Suppressor macrophage treated with lipopolysaccharide for 1 hour (primary cell): ENCODE results near the gene PCK1.

Experiments
- DNase-seq, 3 donors: peaks; one replicate each; pipeline ENCODE4 v3.0.0-alpha.2; 2020 to 2022

The PCK1 gene

DNA sequence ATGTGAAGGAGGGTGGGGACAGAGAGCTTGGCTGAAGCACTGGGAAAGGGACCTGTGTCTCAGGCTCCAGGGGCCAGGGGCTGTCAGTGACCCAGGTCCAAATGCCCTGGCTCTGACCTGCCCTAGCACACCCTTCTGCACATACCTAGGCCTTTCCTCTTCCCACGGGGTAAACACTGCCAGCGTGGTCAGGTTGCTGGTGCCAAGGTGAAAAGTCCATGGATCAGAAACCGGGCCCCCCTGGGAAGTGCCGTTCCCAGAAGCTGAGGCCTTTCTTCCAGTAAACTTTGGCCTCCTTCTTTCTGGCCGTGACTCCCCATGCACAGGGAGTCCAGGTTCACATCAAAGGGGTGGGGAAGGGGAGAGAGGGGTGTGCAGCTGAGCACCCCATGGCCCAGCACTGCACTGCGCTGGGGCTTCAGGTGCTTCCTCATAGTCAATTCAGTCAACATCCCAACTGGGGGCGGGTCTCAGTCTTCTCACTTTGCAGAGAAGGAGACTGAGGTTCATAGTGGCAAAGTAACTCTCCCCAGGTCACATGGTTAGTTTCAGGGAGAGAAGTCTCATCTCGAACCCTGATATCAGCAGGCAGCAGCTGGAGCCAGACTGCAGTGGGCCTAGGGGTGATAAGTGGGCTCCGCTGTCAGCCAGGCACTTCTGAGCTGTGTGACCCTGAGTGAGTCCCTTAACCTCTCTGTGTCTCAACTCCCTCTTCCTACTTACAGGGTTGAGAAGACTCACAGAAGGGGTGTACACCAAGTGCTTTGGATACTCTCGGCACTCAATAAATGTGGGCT, 17.0 kb downstream of the PCK1 start:
- DNase-seq, result no peak

DNA sequence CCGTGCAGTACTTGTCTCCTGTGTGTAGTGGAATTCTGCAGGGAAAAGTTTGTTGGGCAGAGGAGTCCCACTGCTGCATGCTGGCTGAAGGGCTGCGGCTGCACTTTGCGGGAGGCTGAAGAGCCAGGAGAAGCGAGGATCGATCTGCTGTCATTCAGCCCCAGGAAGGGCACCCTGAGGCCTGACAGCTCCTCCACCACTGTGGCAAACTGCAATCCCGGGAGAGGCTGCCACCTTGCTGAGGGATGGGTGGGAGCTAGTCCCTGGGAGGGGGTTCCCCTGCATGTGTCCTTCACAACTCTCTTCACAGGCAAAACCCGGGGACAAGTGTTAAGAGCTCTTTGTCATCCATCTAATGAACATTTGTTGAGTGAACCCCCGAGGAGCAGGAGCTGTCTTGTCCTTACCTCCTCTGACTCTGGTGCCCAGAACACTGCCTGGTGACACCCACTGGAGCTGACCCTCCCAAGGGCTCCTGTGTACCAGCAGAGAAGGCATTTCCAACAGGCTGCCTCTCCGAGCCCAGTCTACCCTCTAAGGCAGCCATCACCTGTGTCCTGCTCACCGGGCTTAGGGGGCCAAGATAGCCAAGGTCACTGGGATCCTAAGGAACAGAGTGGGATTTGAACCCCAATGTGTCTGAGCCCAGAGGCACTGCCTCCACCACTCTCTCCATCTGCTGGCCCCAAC, 17.7 kb downstream of the PCK1 start:
- no peak for DNase-seq

DNA sequence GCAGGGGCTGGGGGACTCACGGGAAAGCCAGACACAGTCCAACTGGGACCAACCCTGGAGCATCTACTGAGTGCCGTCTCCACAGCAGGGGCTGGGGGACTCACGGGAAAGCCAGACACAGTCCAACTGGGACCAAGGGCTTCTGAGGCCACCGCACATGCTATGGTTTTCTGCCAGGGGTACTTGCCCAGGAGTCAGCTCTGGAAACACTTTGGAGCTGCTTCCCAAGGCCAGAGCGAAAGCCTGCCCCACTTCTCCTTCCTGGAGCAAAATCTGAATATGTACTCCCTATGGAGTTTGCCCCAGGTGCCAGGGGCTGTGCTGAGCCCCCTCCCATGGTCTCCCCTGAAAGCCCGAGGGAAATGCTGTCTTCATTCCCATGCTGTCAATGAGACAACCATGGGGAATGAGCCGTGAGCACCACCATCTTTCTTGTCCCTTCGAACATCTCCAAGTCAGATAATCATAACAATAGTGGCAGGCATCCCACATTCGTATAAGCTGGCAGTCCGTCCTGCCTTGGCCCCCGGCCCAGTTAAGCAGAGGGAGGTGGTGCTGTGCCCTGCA, 18.5 kb downstream of the PCK1 start:
- DNase-seq, result no peak

DNA sequence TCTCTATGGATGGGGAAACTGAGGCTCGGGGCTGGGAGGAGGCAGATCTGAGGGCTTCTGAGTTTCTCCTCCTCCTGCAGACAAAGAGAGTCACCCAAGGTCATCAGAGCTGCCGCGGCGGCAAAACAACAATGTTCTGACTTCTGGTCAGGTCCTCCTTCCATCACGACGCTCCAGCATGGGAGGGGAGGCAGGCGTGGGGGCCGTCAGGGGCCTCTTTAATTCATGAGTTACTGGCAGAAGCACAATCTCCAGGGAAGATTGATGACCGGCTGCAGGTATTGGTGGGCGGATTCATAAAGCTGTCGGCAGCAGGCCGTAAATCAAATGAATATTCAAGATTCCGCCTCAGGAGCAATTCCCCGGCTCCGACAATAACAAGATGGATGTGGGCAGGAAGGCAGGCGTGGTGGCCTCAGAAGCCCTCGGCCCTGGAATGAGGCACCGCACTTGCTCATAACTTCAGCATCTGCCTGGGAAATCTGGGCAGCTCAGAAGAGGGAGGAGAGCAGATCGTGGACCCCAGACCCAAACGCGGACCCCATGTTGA, 19.1 kb downstream of the PCK1 start:
- no peak for DNase-seq

DNA sequence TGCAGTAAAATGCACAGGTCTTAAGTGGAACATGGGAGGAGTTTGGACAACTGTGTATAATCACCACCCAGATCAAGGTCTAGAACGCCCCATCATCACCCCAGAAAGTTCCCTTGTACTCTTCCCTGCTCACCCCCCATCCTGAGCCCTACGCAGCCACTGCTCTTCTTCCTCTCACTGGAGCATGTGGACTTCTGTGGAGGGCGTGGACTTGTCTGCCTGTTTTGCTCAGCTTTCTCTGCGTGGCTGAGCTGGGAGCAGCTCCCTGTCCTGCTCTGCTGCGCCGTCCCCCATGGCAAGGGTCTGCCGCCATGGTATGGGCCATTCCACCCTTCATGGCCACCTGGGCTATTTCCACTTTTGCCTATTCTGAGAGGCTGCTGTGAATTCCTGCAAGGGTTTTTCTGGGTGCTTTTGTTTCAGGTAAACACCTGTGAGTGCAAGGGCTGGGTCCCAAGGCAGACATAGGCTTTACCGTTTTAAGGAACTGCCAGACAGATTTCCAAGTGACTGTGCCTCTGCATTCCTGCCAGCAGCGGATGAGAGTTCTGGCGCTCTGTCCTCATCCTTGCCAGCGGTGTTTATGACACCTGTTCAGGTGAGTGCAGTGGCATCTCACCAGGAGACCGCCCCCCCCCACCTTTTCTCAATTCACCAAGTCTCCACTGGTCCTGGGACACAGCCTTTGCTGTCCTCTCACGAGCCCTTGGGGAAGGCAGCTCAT, 19.7 kb downstream of the PCK1 start:
- DNase-seq, result no peak

DNA sequence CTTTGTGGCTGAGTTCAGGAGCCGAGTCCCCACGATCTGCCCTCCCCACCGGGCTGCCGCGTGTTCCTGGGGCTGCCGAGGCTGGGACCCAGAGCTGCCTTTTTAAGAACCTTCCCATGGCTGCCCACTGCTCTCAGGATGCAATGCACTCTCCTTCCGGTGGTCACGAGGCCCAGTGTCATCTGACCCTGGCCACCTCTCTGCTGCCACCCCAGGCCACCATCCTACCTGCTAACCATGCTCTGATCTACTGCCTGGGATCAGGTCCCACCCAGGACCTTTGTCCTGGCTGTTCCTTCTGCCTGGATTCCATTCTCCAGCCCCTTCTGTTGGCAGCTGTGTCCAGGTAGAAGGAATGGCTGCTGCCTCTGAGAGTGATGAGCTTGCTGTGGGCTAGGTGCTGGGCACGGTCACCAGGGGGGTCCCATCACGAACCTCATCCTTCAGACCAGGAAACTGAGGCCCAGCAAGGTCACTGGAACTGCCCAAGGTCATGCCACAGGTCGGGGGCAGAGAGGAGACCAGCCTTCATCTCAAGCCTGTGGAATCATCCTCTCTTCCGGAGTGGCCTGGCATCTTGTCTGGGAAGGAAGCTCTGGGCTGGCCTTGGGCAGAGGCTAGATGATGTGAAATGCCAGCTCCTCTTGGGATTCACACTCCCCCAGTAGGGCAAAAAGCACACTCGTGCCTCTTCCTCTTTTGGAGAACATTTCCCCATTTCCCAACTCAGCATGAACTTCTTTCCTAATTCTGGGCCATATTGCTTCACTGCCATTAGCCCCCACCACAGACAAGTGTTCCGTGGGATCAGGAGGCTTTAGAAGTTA, 20.5 kb downstream of the PCK1 start:
- DNase-seq, result peak; percentile 75 to 88 (median 80)

DNA sequence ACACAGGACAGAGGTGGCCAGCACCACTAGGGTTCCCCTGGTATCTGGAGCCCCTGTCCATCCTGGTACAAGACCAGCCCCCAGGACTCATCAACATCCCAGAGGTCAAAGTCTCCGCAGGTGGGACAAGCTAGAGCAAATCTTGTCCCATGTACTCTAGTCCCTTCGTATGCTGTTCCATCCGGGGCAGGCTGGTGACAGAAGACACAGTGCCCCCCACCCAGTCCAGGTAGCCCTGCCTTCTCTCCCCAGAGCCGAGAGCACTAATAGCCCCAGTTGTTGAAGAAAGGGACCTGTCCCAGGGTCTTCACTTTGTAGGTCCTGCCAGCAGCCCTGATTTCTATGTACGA, 21.1 kb downstream of the PCK1 start:
- no peak for DNase-seq

DNA sequence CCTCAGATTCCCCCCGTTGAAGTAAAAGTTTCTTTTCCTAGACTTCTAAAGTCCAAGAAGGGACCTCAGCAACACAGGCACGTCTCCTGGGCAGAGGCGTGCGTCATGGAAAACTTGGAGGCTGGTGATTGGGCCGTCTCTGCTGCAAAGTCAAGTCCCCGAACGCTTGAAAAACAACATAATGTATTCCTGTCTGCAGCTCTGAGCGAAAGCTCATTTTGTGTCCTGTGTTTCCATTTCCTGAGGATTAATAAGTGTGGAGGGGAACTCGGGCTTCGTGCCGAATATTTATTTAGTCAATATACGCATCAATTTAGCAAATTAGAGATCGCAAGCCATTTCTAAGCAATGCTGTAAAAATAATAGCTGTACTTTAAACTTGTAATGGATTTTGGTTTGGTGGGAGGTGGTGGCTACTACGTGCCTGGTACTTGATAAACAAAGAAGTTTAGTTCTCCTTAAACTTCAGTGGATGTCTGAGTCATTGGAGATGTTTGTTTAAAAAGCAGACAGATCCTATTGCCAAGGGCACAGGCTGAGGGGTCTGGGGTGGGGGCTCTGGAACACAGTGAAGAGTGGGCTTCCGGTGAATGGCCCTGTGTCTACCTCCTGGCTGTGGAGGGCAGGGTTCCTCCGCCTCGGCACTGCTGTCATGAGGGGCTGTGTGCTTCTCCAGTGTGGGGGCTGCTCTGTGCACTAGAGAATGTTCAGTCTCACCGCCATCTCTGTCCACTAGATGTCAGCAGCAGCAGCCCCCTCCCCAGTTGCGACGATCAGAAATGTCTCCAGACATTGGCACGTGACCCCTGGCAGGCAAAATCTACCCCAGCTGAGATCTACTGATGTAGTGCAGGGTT, 21.8 kb downstream of the PCK1 start:
- no peak for DNase-seq

DNA sequence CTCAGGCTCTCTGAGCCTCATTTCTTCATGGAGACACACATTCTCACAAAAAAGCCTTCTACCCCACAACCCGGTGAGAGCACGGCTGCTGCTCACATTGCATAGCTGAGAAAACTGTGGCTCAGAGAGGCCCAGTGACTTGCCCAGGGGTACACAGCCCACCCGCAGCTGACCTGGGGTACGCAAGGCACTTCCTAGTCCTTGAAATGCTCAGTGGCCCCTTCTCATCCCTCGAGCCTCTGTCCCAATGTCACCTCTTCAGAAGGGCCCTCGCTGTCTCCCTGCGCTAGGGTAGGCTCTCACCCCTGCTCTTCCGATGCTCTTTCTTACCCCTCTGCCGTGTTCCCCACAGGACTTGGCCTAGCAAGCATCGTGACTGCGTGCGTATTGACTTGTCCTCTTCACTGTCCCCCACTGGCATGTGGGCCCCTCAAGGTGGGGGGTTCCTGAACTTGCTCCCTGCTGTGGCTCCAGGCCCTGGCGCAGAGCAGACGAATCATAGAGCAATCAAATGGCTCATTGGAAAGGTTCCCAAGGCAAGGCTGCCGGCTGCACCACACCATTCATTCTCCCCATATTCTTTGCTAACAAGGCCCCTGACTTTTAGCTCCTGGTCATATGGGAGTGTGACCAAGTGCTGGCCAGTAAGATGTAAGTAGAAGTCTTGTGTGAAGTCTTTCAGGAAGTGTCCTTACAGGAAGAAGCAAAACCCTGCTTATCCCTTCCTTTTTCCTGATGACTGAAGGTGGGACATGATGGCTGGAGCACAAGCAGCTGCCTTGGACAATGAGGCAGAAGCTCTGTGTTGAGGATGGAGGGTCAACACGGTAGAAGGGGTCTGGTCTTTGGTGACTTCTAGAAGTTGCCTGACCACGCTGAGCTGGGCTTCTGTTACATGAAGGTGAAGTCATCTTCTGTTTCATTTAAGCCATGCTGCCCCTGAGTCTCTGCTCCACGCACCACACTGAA, 22.7 kb downstream of the PCK1 start:
- DNase-seq, result no peak

DNA sequence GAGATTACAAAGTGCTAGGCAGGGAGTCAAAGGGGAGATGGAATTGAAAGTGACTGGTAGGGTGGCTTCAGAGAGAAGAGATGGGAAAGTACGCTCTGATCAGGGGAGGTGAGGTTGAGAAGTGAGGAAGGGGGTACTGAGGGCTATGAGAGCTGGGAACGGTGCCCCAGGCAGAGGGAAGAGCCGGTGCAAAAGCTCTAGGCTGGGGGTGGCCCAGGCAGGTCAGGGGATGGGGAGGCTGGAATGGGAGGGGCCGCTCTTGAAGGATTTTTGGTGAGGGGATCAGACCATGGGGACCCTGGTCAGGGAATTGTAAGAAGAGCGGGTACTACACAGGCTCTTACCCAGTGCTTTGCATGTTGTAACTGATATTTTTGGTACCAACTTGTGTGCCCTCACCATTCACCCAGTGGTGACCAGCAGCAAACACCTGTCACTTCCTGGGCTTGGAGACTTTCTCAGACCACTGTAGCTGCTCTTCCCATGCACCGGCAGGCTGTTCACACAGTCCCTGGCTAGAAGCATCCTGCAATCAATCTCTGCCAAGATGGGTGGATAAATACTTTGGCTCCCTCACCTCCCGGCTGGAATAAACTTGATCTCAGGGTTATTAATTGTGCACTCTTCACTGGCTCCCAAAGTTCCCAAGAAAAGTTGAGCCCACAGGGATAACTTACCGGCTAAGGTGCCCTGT, 24.0 kb downstream of the PCK1 start:
- no peak for DNase-seq

DNA sequence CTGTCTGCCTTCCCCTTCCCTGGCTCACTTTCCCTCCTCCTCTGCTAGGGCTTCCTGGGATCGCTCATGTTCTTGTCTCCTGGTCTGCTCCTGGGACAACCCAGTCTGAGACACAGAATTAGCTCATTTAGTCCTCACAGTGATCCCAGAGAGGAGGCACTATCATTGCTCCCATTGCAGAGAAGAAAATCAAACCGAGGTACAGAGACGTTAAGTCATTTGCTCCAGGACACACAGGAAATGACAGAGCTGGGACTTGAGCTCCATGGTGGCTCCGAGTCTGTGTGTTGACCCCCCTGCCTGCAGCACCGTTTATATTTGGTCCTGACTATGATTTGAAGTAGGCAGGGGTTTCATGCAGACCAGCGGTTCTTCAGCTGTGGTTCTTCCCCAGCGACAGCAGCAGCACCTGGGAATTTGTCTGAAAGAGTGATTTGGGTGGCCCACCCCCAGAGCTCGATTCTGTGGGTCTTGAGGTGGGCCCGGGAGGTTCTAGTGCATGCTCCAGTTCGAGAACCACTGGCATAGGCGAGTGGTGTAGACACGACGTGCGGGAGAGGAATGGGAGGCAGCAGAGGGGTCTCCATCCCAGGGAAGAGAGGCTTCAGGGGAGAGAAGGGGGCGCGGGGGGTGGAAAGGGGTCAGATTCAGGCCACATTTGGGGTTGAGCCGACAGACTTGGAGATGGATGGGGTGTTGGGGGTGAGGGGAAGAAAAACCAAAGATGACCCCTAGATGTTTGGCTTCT, 24.7 kb downstream of the PCK1 start:
- DNase-seq, result no peak

DNA sequence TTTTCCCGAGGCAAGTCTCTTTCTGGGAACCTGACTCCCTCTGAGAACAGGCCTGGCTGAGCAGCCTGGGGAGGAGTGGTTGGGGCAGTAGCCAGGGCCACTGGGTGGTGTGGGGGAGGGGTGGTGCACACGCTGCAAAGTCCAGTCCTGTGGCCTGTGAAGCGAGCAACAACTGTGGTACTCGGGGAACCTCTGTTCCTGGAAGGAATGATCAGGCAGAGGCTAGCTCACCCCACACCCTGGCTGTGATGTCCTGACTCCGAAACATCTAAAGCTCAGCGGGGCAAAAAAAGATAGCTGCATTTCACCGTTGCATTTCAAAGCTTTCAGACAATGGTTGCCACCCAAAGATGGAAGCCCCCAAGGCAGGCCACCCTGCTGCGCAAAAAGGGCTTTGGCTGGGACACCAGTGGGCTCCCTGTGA, 25.5 kb downstream of the PCK1 start:
- DNase-seq, result no peak

DNA sequence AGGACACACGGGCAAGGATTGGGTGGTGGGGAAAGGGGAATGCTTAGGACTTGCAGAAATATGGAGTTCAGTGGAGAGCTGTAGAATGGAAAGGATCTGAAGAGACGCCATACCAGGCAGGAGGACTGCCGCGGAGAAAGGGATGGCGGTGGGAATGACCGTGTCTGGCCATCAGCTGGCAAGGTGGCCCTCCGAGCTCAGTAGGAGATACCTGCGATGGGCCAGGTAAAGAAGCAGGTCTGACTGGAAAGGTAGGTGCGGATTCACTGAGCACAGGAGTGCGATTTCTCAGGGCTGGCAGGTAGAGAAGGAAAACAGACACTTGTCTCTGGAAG, 26.0 kb downstream of the PCK1 start:
- DNase-seq, result no peak

DNA sequence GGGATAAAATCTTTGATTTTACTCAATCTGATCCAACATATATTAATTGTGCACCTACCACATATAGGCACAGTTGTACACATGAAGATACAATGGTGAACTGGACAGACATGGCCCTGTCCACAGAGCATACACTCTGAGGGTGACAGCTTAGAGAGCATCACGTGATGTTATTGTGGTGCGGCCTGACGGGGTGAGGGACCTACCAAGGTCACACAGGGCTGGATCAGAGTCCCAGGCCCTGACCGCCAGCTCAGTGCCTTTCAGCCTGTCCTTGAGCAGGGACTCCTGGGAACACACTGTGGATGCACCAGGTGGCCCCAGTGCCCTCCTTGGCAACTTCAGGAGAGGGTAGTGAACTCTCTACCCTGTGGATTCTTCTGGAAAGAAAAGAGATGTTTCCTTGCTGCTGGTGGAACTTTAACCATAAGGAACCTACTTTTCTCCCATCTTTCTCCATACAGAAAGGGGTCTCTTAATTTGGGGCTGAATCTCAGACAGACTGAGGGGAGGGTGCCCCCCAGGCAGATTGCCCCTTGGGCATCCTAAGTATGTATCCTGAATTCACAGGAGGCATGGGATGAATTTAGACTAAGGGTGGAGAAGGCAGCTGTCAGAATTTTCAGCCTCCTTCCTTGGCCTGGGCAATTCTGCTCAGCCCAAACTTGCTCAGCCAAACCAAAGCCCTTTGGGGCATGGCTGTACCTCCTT, 26.5 kb downstream of the PCK1 start:
- DNase-seq, result no peak

DNA sequence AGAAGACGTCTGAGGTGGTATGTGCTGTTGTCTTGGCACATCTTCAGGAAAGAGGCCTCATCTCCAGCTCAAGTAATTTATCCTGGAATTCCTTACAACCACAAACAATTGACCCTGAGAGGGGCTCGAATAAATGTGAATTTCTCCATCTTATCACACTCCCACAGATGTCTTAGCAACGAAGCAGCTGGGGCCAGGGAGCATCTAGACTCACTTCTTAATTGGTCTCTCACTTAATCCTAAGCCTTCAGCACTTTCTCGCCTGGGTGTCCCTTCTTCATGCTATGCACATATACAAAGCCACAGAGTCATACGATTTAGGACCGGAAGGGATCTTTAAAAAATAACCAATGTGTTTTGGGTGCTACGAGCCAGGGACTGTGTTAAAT, 27.1 kb downstream of the PCK1 start:
- no peak for DNase-seq

DNA sequence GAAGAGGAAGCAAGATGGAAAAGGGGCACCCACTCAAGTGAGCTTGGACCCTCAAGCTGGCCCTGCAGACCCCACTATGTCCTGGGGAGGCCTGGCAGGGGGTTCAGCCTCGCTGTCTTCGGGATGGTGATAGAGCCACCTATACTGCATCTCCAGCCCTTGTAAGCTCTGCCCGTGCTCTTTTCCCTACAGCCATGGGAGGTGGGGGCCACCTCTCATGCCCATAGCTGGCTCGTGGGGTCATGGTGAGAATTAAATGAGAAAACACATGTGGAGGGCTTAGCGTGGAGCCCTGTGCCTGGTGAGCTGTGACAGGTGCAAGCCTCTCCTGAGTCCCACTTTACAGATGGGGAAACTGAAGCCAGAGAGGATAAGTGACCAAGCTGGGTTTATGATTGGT, 27.7 kb downstream of the PCK1 start:
- no peak for DNase-seq

DNA sequence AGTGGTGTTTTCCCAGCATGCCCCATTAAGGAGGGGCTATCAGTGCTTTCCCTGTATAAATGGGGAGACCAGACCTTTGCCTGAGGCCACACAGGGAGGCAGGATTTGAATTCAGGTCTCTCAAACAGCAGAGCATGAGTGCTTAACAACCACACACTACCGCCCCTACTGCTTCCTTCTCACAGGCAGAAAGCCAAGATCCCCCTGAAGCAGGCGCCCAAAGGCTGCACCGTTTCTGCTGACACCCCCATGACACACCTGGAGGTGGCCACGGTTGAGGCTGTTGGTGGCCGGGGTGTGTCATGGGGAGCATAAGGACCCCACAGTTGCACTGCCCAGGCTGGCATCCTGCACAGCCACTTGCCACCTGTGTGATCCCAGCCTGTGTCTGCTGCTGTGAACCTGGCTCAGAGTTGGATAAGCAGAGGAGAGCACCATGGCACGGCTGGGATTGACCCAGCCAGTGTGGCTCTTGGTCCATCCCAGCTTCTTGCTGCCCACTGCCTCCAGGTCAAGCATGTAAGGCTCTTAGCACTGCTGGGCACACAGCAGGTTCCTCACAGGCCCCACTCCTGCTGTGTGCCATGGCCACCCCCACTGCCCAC, 28.3 kb downstream of the PCK1 start:
- DNase-seq, result no peak
